GM12874 (cell line): ENCODE measurements around the gene C16orf46.

ENCODE experiments used
- TF ChIP-seq, protein P1 (sequence below): IDR thresholded peaks from 2 replicates; pipeline ENCODE4 v1.5.1; 2011; ENCODE audit warnings: low read depth, mild to moderate bottlenecking, control low read depth, low read length, moderate library complexity; ENCODE audit not compliant: insufficient read depth

C16orf46 gene

DNA sequence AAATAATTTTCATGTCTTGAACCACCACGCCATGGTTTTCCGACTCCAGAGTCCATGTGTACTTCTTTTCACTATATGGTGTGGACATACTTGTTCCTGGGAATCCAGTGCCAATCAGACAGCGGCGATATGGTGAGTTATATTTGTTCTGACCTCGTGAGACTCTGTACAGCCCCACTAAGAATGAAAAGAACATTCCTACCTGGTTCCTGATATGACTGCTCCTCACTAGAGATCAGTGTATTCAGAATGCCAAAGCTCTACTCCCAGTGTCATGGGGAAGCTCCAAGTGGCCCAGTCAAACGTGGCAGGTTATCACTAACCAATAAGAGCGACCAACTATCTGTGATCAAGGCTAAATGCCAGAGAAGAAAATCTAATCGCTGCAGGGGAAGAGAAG lies 6.1 kb downstream of the C16orf46 start:
- TF ChIP-seq, protein P1, sequence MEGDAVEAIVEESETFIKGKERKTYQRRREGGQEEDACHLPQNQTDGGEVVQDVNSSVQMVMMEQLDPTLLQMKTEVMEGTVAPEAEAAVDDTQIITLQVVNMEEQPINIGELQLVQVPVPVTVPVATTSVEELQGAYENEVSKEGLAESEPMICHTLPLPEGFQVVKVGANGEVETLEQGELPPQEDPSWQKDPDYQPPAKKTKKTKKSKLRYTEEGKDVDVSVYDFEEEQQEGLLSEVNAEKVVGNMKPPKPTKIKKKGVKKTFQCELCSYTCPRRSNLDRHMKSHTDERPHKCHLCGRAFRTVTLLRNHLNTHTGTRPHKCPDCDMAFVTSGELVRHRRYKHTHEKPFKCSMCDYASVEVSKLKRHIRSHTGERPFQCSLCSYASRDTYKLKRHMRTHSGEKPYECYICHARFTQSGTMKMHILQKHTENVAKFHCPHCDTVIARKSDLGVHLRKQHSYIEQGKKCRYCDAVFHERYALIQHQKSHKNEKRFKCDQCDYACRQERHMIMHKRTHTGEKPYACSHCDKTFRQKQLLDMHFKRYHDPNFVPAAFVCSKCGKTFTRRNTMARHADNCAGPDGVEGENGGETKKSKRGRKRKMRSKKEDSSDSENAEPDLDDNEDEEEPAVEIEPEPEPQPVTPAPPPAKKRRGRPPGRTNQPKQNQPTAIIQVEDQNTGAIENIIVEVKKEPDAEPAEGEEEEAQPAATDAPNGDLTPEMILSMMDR = no peak

DNA sequence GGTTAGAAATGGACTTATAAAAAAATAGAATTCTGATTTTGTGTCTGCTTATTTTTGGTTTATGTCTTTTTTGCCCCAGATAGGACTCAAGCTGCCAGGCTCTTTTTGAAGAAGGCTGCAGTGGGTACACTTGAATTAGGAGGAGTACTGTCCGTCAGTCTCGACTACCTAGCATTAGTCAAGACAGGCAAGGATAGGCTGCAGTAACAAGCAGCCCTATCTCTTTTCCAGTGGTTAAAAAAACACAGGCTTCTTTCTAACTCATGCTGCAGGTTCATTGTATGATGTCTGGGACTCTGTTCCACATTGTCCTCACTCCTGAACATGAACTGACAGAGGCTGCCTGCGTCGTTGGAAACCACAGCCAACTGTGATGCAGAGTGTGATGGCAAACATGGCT lies 8.0 kb downstream of the C16orf46 start:
- TF ChIP-seq, protein P1 = no peak

DNA sequence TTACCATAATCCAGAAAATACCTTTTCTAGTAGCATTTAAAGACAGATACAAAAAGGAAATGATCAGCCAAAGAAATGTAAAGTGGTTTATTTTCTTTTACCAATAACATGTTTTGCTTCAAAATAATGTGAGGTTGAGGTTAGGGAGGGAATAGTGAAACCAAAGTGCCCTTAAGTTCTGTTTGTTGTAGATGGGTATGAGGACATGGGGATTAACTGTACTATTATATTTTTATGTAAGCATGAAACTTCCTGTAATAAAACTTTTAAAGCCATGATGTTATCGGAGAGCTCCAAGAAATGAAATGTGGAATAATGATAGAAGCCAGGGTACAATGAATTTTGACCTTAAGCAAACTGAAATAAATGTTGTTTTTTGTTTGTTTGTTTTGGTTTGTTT lies 9.9 kb downstream of the C16orf46 start:
- TF ChIP-seq, protein P1 = no peak

DNA sequence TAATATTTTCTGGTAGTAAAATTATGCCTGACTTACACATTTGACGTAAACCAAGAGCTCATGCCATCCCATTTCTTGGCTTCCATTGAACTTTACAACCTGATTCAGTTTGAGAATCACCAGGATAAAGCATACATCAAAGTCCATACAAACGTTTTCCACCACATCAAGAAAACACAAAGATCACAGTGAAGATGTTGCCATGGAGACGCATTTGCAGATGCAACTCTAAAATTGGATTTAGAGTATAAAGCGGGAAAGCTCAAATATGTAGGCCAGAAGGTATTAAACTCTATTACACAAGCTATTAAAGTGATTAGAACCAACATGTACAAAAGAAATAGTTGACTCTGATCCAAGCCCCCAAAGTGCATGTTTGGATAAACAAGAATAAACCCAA lies 10.4 kb downstream of the C16orf46 start:
- TF ChIP-seq, protein P1 = no peak

DNA sequence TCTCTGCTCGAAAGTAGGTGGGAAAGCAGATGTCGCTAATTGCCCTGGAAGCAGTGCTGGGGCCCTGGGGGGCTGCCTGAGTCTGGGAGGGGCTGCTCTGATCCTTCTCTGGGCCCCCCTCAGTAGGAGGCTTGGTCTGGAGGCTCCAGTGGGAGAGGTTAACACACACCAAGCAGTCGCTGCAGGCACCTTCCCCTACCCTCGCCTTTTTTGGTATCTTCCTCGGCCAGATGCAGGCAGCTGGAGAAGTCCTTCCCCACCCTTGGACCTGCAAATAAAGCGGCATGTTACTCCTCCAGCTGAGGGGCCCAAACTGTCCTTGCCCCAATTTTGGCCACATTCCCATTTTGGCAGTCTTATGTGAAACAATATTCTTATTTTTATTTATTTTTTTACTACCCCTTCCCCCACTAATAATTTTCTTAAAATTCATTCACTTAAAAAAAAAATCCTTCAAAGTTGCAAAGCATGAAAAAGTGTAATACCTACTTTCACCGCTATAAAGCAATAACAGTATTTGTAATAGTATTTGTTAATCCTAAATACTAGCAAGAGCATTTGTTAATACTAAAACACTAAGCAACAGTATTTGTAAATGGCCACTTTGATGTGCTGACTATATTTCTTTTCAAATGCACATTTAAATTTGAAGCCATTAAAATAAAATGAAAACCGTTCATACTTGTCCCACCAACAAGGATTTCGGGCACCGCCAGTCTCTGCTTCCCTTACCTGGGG lies 15.0 kb downstream of the C16orf46 start:
- TF ChIP-seq, protein P1 = no peak

DNA sequence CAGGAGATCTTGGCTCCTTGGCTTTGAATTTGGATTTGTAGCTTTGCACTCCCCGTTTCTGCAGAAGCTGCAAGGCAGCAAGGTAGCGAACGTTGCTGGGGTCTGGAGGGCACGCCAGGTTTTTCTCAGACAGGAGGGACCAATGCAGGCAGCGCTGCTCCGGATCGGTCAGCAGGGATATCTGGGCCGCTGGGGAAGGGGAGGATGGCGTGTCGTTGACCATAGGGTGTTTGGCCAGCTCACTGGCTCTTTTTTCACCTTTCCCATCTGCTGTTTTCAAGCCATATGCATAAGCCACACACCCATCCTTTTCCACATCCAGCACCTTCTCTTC lies 15.8 kb downstream of the C16orf46 start:
- TF ChIP-seq, protein P1 = no peak

DNA sequence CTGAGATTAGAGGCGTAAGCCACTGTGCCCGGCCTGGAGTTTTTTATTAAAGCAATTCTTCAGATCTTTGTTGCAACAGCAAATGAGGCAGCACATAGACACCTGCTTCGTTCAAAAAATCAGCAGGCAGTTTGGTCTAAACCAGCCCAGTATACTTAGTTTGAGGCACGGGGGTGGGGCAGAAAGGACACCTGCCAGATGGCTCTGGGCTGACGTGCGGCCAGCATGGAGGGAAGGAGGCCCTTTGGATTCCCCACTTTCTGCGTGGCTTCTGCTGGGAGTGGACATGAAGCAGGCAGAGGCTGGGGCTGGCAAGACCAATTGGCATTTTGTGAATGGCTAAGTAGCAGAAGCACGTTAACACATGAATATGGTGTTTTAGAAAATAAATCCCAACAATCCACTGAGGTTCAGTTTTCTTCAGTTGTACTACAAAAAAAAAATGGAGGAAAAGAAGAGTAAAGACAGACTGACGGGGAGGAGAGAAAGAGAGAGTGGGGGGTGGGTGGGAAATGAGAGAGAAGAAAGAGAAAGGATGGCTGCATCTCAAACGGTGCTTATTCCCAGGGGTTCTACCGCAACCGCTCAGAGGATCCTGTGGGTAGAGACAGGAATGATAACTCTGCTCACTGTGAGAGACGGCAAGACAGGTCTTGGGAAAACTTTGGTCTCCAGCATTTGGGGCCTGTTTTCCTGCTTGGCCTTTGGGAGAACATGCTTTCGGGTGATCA lies 16.3 kb downstream of the C16orf46 start:
- TF ChIP-seq, protein P1 = no peak
